Measurements from ENCODE around the gene PSTPIP2. TPM values are rescaled to one million over a fixed set of nuclear protein-coding genes. Genes with fewer than 3 reads are reported as not detected.

The PSTPIP2 gene
- total and polyA plus RNA-seq, 2 of the 8 experiments (the other 6 are each of a cell fraction or from before 2014, with no cell fraction given): 1.8 to 2.4 TPM

DNA sequence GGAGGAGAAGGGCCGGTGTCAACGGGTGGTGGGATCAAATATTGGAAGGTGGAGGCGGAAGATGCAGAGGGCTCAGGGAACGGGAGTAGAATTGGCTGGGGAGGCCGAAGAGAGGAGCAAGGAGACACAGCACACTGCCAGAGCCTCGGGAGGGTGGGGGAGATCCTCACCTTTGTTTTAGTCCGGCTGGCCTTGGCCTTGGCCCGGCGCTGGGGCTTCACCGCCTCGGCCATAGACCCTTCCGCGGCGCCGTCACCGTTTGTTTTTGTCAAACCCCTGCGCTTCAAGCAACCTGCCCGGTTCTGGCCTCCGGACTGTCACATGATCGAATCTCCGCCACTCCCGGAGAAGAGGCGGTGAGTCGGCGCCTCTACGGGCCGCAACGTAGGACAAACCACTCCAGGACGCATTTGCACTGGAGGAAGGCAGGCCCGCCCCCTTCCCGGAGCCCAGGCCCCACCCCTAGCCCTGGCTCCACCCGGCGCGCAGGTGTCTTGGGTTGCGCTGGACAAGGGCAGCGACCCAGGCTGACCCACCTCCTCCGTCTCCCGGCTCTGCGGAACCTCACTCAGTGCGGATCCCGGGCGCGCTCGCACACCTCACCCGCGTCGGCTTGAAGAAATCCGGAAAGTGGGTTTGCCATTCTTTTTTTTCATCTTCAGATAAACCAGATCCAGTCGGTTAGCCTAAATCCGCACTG, 104.9 kb downstream of the PSTPIP2 start, which contains the start of gene EPG5 (continued):
- TF ChIP-seq KDM4A (IDR thresholded peaks at IDR 0.05; ENCODE audit: low read depth, low read length, severe bottlenecking) (peak; percentile 81), CHD1 (IDR thresholded peaks at IDR 0.05; ENCODE audit: low read depth, low read length) (no peak), TBP (IDR thresholded peaks at IDR 0.05; ENCODE audit: low read depth, low read length) (peak; percentile 87), RAD21 (IDR thresholded peaks at IDR 0.05 in 1 of 2, conservative IDR thresholded peaks at IDR 0.05 in 1 of 2; ENCODE audit: low read depth in 2 of 2, low read length in 2 of 2) (no peak), ZNF274 (IDR thresholded peaks at IDR 0.05; ENCODE audit: borderline replicate concordance, extremely low read depth, low read length) (no peak), CBX5 (IDR thresholded peaks at IDR 0.05; ENCODE audit: low read depth, low read length) (no peak), BACH1 (IDR thresholded peaks at IDR 0.05; ENCODE audit: low read length) (no peak), CREB1 (IDR thresholded peaks at IDR 0.05) (peak; percentile 59), SRF (IDR thresholded peaks at IDR 0.05; ENCODE audit: low read depth, low read length) (no peak), HDAC6 (IDR thresholded peaks at IDR 0.05; ENCODE audit: low read depth, low read length) (no peak), MAFK (IDR thresholded peaks at IDR 0.05; ENCODE audit: low read depth, low read length) (no peak), TCF12 (IDR thresholded peaks at IDR 0.05; ENCODE audit: low read depth, low read length) (peak; percentile 73; the same call in 1 of the 2 replicates), SP2 (IDR thresholded peaks at IDR 0.05; ENCODE audit: low read length) (no peak), CTBP2 (IDR thresholded peaks at IDR 0.05; ENCODE audit: borderline replicate concordance, insufficient read depth, insufficient read length, low read length) (no peak), BCL11A (IDR thresholded peaks at IDR 0.05; ENCODE audit: low read depth in 2 of 2, low read length in 2 of 2) (no peak), JUN (IDR thresholded peaks at IDR 0.05; ENCODE audit: low read depth, low read length) (no peak), POU5F1 (IDR thresholded peaks at IDR 0.05; ENCODE audit: low read depth, low read length) (no peak), CBX8 (IDR thresholded peaks at IDR 0.05; ENCODE audit: borderline replicate concordance, low read depth, low read length) (no peak), TAF7 (optimal IDR thresholded peaks at IDR 0.05; ENCODE audit: borderline replicate concordance, low read depth, low read length) (peak; percentile 28), CEBPB (IDR thresholded peaks at IDR 0.05; ENCODE audit: low read depth, low read length) (peak; percentile 11; the same call in 1 of the 2 replicates), SIN3A (conservative IDR thresholded peaks at IDR 0.05 in 1 of 2, IDR thresholded peaks at IDR 0.05 in 1 of 2; ENCODE audit: low read depth in 1 of 2, low read length in 2 of 2) (peak; percentile 64 to 86; a peak in 3 of 4 replicates), ASH2L (IDR thresholded peaks at IDR 0.05; ENCODE audit: low read length) (peak; percentile 56)
- TF ChIP-seq, protein P1, sequence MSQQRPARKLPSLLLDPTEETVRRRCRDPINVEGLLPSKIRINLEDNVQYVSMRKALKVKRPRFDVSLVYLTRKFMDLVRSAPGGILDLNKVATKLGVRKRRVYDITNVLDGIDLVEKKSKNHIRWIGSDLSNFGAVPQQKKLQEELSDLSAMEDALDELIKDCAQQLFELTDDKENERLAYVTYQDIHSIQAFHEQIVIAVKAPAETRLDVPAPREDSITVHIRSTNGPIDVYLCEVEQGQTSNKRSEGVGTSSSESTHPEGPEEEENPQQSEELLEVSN (IDR thresholded peaks at IDR 0.05): no peak
- TF ChIP-seq, protein P2, sequence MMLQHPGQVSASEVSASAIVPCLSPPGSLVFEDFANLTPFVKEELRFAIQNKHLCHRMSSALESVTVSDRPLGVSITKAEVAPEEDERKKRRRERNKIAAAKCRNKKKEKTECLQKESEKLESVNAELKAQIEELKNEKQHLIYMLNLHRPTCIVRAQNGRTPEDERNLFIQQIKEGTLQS (IDR thresholded peaks at IDR 0.05; ENCODE audit: insufficient read depth, low read depth, low read length): 0 out of 2 replicates have a peak, but pooled peaks have one; percentile 7
